Bronchial epithelial cell (primary cell): ENCODE data around the gene KDM5B. TPM values are rescaled to one million over a fixed set of nuclear protein-coding genes. Genes with fewer than 3 reads are reported as not detected.

Experiments used
- DNase-seq: peaks from one replicate; pipeline ENCODE4 v3.0.0-alpha.2; 2010; ENCODE audit warnings: low read depth
- FAIRE-seq: peaks from 2 replicates; lab custom pipeline; 2011; peaks lifted over from hg19 to GRCh38; lab: Jason Lieb, UNC
- H3K27me3 ChIP-seq: 2 replicates; pipeline ENCODE4 v1.5.1; 2011; ENCODE audit warnings: low read length; ENCODE audit not compliant: control insufficient read depth, insufficient read depth
- H3K36me3 ChIP-seq: 2 replicates; pipeline ENCODE4 v1.5.1; 2011; ENCODE audit warnings: low read length; ENCODE audit not compliant: control insufficient read depth, insufficient read depth
- H3K4me3 ChIP-seq: 2 replicates; pipeline ENCODE4 v1.5.1; 2011; ENCODE audit warnings: mild to moderate bottlenecking, low read depth, low read length, control low read depth
- CTCF ChIP-seq: IDR thresholded peaks from 2 replicates; pipeline ENCODE4 v1.5.1; 2011; ENCODE audit warnings: mild to moderate bottlenecking, moderate library complexity, low read length, control low read depth, inconsistent platforms; ENCODE audit not compliant: insufficient read depth, severe bottlenecking
- total RNA-seq: library from RNA; depleted of rRNA; stranded (reverse); fragments of >200 nt; gene quantifications from 2 replicates; pipeline ENCODE4 v1.2.1, GENCODE V29; 2014

The KDM5B gene
- total RNA-seq, 1 donor from 2014 or later = 74.0 TPM

DNA sequence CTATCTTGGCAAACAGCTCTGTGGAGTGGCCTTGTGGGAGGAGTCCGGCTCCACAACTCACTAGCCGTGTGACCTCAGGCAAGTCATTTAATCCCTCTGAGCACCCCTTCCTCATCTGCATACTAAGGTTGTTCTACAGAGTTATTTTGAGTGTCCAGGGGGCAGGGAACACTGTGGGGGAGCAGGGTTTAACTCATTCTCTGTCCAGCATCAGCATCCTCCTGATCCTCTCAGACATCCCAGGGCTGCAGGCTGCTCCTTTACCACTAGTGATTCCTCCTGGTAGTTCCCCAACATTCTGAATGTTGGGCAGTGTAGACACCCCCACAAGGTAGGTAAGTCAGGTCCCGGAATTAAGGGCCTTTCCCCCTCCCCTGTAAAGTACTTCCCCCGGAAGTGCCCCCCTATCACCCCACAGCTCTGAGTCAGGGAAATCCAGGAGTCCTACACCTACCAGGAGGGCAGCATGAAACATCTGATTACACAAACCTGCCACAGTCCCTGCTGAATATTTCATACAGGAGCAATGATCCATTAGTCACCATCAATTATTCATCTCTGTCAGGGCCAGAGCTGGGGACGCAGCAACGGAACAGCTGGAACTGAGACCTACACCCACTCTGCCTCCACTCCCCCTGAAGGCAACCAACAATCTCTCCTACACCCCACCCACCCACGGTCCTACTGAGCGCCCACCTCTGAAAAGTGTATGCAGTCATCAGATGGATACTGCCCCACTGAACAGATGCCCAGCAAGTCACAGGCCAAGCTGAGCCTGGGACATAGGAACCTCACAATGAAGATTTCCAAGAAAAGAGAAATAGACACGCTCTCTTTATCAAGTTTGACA lies 118.5 kb downstream of the KDM5B start:
- H3K36me3 ChIP-seq = no peaks in the 10 kb centered on the region
- peaks cover 5% of the 10 kb centered on the region for H3K27me3 ChIP-seq
- DNase-seq = peak; percentile 59
- FAIRE-seq = no peak
- TF ChIP-seq CTCF = no peak
- H3K4me3 ChIP-seq = no peak overlapping the region

DNA sequence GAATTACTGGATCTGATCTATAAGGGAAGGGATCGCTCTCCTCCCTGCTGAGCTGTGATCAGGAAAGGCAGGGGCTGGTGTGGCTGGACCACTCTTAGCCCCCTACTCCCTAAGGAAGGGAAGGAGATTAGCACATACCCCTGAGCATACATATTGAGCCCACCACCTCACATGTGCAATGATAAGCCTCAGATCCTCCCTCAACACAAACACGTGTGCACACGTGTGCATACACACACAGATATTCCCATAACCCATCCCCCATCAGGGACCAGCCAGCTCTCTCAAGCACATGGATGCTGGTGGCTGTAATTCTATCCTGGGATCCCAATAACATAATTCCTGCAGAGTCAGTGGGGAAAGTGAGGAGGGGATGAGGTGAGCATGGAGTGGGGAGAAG lies 119.1 kb downstream of the KDM5B start:
- no peak for TF ChIP-seq CTCF
- Histone ChIP-seq H3K36me3 (no peaks in the 10 kb centered on the region), H3K27me3 (peaks cover 5% of the 10 kb centered on the region), H3K4me3 (no peak overlapping the region)
- no peak for FAIRE-seq
- DNase-seq = no peak

DNA sequence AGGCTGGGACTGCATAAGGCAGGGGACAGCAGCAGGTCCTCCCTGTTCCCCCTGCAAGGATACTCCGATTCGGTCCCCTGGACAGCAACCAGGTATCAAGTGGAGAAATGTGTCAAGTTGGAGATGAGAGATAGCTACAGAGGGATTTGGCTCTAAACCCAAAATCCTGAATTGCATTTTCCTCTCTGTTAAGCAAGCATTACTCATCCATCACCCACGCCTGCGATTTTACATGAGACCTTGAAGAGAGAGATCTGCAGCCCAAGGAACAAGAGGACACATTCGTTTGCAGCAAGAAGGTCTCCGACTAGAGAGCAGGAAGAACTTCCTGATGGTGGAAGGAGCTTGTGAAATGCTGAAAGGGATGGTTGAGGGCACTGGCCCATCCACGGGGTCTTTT lies 119.8 kb downstream of the KDM5B start:
- H3K27me3 ChIP-seq = peaks cover 5% of the 10 kb centered on the region
- no peak for TF ChIP-seq CTCF
- no peak for FAIRE-seq
- H3K4me3 ChIP-seq = no peak overlapping the region
- H3K36me3 ChIP-seq = no peaks in the 10 kb centered on the region
- no peak for DNase-seq

DNA sequence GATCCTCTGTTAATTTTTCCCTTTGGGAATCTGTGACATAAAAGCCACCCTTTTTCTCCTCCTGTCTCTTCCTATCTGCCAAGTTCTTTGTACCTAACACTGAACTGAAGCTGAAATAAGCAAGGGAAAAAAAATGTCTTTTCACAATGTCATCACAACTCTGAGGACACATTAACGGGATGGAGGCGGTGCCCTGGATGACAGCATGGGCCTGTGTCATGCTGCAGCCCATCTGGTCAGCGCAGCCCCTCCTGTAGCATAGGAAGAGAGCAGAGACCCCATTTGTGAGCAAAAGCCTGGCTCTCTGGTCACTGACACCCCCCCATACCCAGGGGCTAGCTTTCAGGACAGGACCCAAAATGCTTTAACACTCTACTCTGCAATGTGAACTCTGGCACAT lies 120.4 kb downstream of the KDM5B start:
- FAIRE-seq (no peak), DNase-seq (no peak)
- Histone ChIP-seq H3K36me3 (no peaks in the 10 kb centered on the region), H3K27me3 (peaks cover 5% of the 10 kb centered on the region), H3K4me3 (no peak overlapping the region)
- TF ChIP-seq CTCF = no peak

GRCh38 chr1:202687370-202687769 lies 120.9 kb downstream of the KDM5B start:
- Histone ChIP-seq H3K27me3 (peaks cover 5% of the 10 kb centered on the region), H3K36me3 (no peaks in the 10 kb centered on the region), H3K4me3 (no peak overlapping the region)
- FAIRE-seq (no peak), DNase-seq (no peak)
- TF ChIP-seq CTCF = no peak
